Astrocyte (in vitro differentiated cells and primary cell): ENCODE measurements around the gene ZNF808. TPM values are rescaled to one million over a fixed set of nuclear protein-coding genes. Genes with fewer than 3 reads are reported as not detected.
"Not testable (repeated sequence)": the region's sequence is repeated elsewhere in the genome, so short reads cannot be mapped to it uniquely, and the experiment has no call there.

ENCODE experiments used
- DNase-seq: peaks from one replicate; pipeline ENCODE4 v3.0.0-alpha.2; 2010; ENCODE audit warnings: low read depth
- FAIRE-seq: peaks from 2 replicates; lab custom pipeline; 2011; peaks lifted over from hg19 to GRCh38; lab: Jason Lieb, UNC
- H2AFZ ChIP-seq: 2 replicates; pipeline ENCODE4 v1.6.0; 2012; ENCODE audit warnings: low read depth, low read length, inconsistent platforms
- H3K27ac ChIP-seq: 2 replicates; pipeline ENCODE4 v1.5.1; 2011; ENCODE audit warnings: low read depth, low read length, inconsistent platforms
- H3K27me3 ChIP-seq: 2 replicates; pipeline ENCODE4 v1.6.0; 2011; ENCODE audit warnings: low read length, inconsistent platforms; ENCODE audit not compliant: insufficient read depth
- H3K36me3 ChIP-seq: 2 replicates; pipeline ENCODE4 v1.5.1; 2011; ENCODE audit warnings: low read length, inconsistent platforms; ENCODE audit not compliant: insufficient read depth
- H3K4me1 ChIP-seq: 2 replicates; pipeline ENCODE4 v1.5.1; 2011; ENCODE audit warnings: low read length, inconsistent platforms; ENCODE audit not compliant: insufficient read depth
- H3K4me2 ChIP-seq: 2 replicates; pipeline ENCODE4 v1.6.0; 2012; ENCODE audit warnings: low read length, inconsistent platforms
- H3K4me3 ChIP-seq: 2 replicates; pipeline ENCODE4 v1.5.1; 2011; ENCODE audit warnings: low read depth, mild to moderate bottlenecking, low read length, inconsistent platforms; ENCODE audit not compliant: insufficient read depth
- H3K79me2 ChIP-seq: 2 replicates; pipeline ENCODE4 v1.6.0; 2012; ENCODE audit warnings: mild to moderate bottlenecking, low read length, inconsistent platforms; ENCODE audit not compliant: insufficient read depth
- H3K9ac ChIP-seq: 2 replicates; pipeline ENCODE4 v1.6.0; 2012; ENCODE audit warnings: mild to moderate bottlenecking, low read length, inconsistent platforms
- H3K9me3 ChIP-seq: 2 replicates; pipeline ENCODE4 v1.5.1; 2012; ENCODE audit warnings: low read depth, mild to moderate bottlenecking, low read length, inconsistent platforms; ENCODE audit not compliant: insufficient read depth
- H4K20me1 ChIP-seq: 2 replicates; pipeline ENCODE4 v1.6.0; 2012; ENCODE audit warnings: low read length, inconsistent platforms; ENCODE audit not compliant: insufficient read depth
- H3K27ac Mint-ChIP-seq: one replicate; pipeline ENCODE4 v1.8.0; 2021; ENCODE audit warnings: mild to moderate bottlenecking, mixed read lengths; ENCODE audit not compliant: unreplicated experiment
- H3K27me3 Mint-ChIP-seq: one replicate; pipeline ENCODE4 v1.8.0; 2021; ENCODE audit warnings: low read depth, mixed read lengths; ENCODE audit not compliant: unreplicated experiment
- H3K36me3 Mint-ChIP-seq: one replicate; pipeline ENCODE4 v1.8.0; 2021; ENCODE audit warnings: low read depth, mixed read lengths; ENCODE audit not compliant: unreplicated experiment
- H3K4me1 Mint-ChIP-seq: one replicate; pipeline ENCODE4 v1.8.0; 2021; ENCODE audit warnings: low read depth, mixed read lengths; ENCODE audit not compliant: unreplicated experiment
- H3K4me3 Mint-ChIP-seq: one replicate; pipeline ENCODE4 v1.8.0; 2021; ENCODE audit warnings: mild to moderate bottlenecking, moderate library complexity, mixed read lengths; ENCODE audit not compliant: unreplicated experiment
- H3K9me3 Mint-ChIP-seq: one replicate; pipeline ENCODE4 v1.8.0; 2021; ENCODE audit warnings: mild to moderate bottlenecking, mixed read lengths; ENCODE audit not compliant: unreplicated experiment
- EZH2 ChIP-seq: IDR thresholded peaks from 2 replicates; pipeline ENCODE4 v1.6.1; 2012; ENCODE audit warnings: mild to moderate bottlenecking, low read length, inconsistent platforms; ENCODE audit not compliant: insufficient read depth
- total RNA-seq: library from RNA; stranded (reverse); gene quantifications from 2 replicates; pipeline ENCODE4 v1.2.1, GENCODE V29; 2021
- TF ChIP-seq, protein P1 (sequence below): IDR thresholded peaks from 2 replicates; pipeline ENCODE4 v1.5.1; 2011; ENCODE audit warnings: low read depth, mild to moderate bottlenecking, inconsistent platforms, low read length, moderate library complexity; ENCODE audit not compliant: insufficient read depth

ZNF808 gene
- total RNA-seq, 1 donor from 2014 or later: 18.0 TPM

- Histone ChIP-seq H3K79me2 (peaks cover 5% of the 10 kb centered on the region), H3K4me1 (peaks cover 3% of the 10 kb centered on the region), H3K27ac (no peak overlapping the region), H3K9ac (no peak overlapping the region), H3K9me3 (no peaks in the 10 kb centered on the region), H3K27me3 (no peaks in the 10 kb centered on the region), H3K4me3 (no peak overlapping the region), H3K36me3 (no peaks in the 10 kb centered on the region), H3K4me2 (no peak overlapping the region), H4K20me1 (no peaks in the 10 kb centered on the region), H2AFZ (no peak overlapping the region)
- Mint-ChIP-seq H3K4me3 (no peak overlapping the region), H3K27ac (no peak overlapping the region), H3K9me3 (peaks cover 6% of the 10 kb centered on the region), H3K4me1 (no peaks in the 10 kb centered on the region), H3K36me3 (peaks cover 26% of the 10 kb centered on the region), H3K27me3 (no peaks in the 10 kb centered on the region)
- no peak for DNase-seq
- FAIRE-seq: no peak
- TF ChIP-seq, protein P1, sequence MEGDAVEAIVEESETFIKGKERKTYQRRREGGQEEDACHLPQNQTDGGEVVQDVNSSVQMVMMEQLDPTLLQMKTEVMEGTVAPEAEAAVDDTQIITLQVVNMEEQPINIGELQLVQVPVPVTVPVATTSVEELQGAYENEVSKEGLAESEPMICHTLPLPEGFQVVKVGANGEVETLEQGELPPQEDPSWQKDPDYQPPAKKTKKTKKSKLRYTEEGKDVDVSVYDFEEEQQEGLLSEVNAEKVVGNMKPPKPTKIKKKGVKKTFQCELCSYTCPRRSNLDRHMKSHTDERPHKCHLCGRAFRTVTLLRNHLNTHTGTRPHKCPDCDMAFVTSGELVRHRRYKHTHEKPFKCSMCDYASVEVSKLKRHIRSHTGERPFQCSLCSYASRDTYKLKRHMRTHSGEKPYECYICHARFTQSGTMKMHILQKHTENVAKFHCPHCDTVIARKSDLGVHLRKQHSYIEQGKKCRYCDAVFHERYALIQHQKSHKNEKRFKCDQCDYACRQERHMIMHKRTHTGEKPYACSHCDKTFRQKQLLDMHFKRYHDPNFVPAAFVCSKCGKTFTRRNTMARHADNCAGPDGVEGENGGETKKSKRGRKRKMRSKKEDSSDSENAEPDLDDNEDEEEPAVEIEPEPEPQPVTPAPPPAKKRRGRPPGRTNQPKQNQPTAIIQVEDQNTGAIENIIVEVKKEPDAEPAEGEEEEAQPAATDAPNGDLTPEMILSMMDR: no peak
- no peak for TF ChIP-seq EZH2
Measured at GRCh38 chr19:52533901-52534300, 6.4 kb downstream of the ZNF808 start.

- H3K4me3 Mint-ChIP-seq: peak overlapping the region; percentile 64
- H3K4me1 ChIP-seq, H3K27me3 Mint-ChIP-seq, H3K9me3 Mint-ChIP-seq, H3K4me1 Mint-ChIP-seq, DNase-seq, H3K27me3 ChIP-seq, H3K27ac ChIP-seq, H3K79me2 ChIP-seq, H3K36me3 ChIP-seq, H4K20me1 ChIP-seq, FAIRE-seq, H3K9me3 ChIP-seq: not testable (repeated sequence)
- Histone ChIP-seq H3K9ac (peak overlapping the region; percentile 25), H3K4me2 (peak overlapping the region; percentile 92), H2AFZ (peak overlapping the region; percentile 35), H3K4me3 (peak overlapping the region; percentile 49)
- peaks cover 26% of the 10 kb centered on the region for H3K36me3 Mint-ChIP-seq
- H3K27ac Mint-ChIP-seq: peak overlapping the region; percentile 47
Measured at GRCh38 chr19:52535385-52535770, 7.9 kb downstream of the ZNF808 start.

- Histone ChIP-seq H2AFZ (peak overlapping the region; percentile 76), H3K4me2 (peak overlapping the region; percentile 92), H3K27me3 (no peaks in the 10 kb centered on the region), H3K9ac (peak overlapping the region; percentile 67), H3K79me2 (peaks cover 4% of the 10 kb centered on the region), H3K9me3 (no peaks in the 10 kb centered on the region), H3K4me3 (peak overlapping the region; percentile 67), H3K4me1 (peaks cover 3% of the 10 kb centered on the region), H3K36me3 (no peaks in the 10 kb centered on the region), H4K20me1 (no peaks in the 10 kb centered on the region), H3K27ac (no peak overlapping the region)
- H3K27ac Mint-ChIP-seq: peak overlapping the region; percentile 47
- peak; percentile 64 for DNase-seq
- H3K4me3 Mint-ChIP-seq: peak overlapping the region; percentile 84
- H3K4me1 Mint-ChIP-seq: no peaks in the 10 kb centered on the region
- peaks cover 29% of the 10 kb centered on the region for H3K36me3 Mint-ChIP-seq
- no peak for TF ChIP-seq EZH2
- TF ChIP-seq, protein P1: no peak
- H3K9me3 Mint-ChIP-seq: peaks cover 6% of the 10 kb centered on the region
- FAIRE-seq: no peak
- no peaks in the 10 kb centered on the region for H3K27me3 Mint-ChIP-seq
Measured at GRCh38 chr19:52535771-52536447, 8.4 kb downstream of the ZNF808 start.
